Parathyroid adenoma (tissue), 2 donors: ENCODE results near the gene SLC46A1.

Source experiments
- H2AFZ ChIP-seq: fragments of 300-600 bp; sonication (generic); one replicate; pipeline ENCODE4 v1.7.0; 2017; ENCODE audit warnings: antibody characterized with exemption, mild to moderate bottlenecking
- H3K27ac ChIP-seq: fragments of 300-600 bp; sonication (generic); one replicate; pipeline ENCODE4 v1.7.0; 2017
- H3K27me3 ChIP-seq: fragments of 300-600 bp; sonication (generic); one replicate; pipeline ENCODE4 v1.7.0; 2017; ENCODE audit warnings: low read length; ENCODE audit not compliant: control insufficient read depth, insufficient read depth
- H3K36me3 ChIP-seq: fragments of 300-600 bp; sonication (generic); one replicate; pipeline ENCODE4 v1.7.0; 2017; ENCODE audit warnings: low read length; ENCODE audit not compliant: control insufficient read depth, insufficient read depth
- H3K4me1 ChIP-seq: fragments of 300-600 bp; sonication (generic); one replicate; pipeline ENCODE4 v1.7.0; 2017; ENCODE audit warnings: control low read depth
- H3K4me2 ChIP-seq: fragments of 300-600 bp; sonication (generic); one replicate; pipeline ENCODE4 v1.7.0; 2017; ENCODE audit warnings: low read length
- H3K4me3 ChIP-seq: fragments of 300-600 bp; sonication (generic); one replicate; pipeline ENCODE4 v1.7.0; 2017; ENCODE audit warnings: low read depth, low read length
- H3K79me2 ChIP-seq: fragments of 300-600 bp; sonication (generic); one replicate; pipeline ENCODE4 v1.7.0; 2017; ENCODE audit warnings: control low read depth
- H3K9ac ChIP-seq: fragments of 300-600 bp; sonication (generic); one replicate; pipeline ENCODE4 v1.7.0; 2017; ENCODE audit warnings: mild to moderate bottlenecking
- H3K9me3 ChIP-seq: fragments of 300-600 bp; sonication (generic); one replicate; pipeline ENCODE4 v1.7.0; 2017; ENCODE audit warnings: low read length; ENCODE audit not compliant: control insufficient read depth
- CTCF ChIP-seq: fragments of 300-600 bp; sonication (generic); IDR thresholded peaks from one replicate; pipeline ENCODE4 v1.7.0; 2017; ENCODE audit warnings: antibody characterized with exemption, mild to moderate bottlenecking
- donor health status: primary hyperparathyroidism.

SLC46A1 gene

GRCh38 chr17:28399808-28400207 is 6.2 kb downstream of the SLC46A1 start:
- Histone ChIP-seq H3K79me2 (no peaks in the 10 kb centered on the region), H3K4me3 (no peak overlapping the region), H3K9me3 (no peaks in the 10 kb centered on the region), H3K4me1 (peaks cover 7% of the 10 kb centered on the region), H3K27me3 (no peaks in the 10 kb centered on the region), H3K36me3 (no peaks in the 10 kb centered on the region), H3K9ac (no peak overlapping the region), H3K4me2 (no peak overlapping the region), H3K27ac (no peak overlapping the region), H2AFZ (no peak overlapping the region)
- TF ChIP-seq CTCF, result no peak

DNA sequence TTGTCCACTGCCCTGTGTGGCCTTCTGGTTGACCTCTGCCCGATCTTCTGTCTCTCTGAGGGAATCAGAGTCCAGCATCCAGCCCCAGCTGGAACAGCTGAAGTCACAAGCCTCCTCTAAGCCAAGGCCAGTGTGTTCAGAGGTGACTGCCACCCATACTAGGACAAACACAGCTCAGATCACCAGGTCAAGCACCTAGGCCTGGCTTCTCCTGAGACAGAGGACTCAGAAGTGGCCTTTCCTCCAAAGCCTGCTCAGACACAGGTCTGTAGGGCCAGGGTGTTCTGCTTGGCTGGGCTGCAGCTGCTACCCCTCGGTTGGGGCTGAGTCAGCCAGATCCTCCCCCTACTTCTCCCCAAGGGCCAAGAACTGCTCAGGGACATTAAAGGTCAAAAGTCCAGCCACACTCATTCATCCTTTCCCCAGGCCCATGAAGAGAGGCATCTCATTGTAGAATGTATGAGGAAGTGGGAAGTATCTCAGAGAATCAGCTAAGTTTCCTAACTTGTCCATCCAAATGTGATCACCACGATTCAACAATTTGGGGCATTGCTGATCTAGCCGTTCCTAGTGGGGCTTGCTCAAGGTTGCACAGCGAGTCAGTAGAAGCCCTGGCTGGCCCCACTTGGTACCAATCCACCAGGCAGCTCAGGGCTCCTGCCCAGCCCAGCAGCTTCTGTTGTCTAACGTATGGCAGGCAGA is 7.6 kb downstream of the SLC46A1 start:
- H3K9ac ChIP-seq, result no peak overlapping the region
- no peak overlapping the region for H3K4me2 ChIP-seq
- H3K9me3 ChIP-seq, result no peaks in the 10 kb centered on the region
- H3K4me3 ChIP-seq, result no peak overlapping the region
- no peak for TF ChIP-seq CTCF
- H3K4me1 ChIP-seq, result no peaks in the 10 kb centered on the region
- H3K27ac ChIP-seq, result no peak overlapping the region
- H3K27me3 ChIP-seq, result no peaks in the 10 kb centered on the region
- no peaks in the 10 kb centered on the region for H3K36me3 ChIP-seq
- no peaks in the 10 kb centered on the region for H3K79me2 ChIP-seq
- H2AFZ ChIP-seq, result no peak overlapping the region

DNA sequence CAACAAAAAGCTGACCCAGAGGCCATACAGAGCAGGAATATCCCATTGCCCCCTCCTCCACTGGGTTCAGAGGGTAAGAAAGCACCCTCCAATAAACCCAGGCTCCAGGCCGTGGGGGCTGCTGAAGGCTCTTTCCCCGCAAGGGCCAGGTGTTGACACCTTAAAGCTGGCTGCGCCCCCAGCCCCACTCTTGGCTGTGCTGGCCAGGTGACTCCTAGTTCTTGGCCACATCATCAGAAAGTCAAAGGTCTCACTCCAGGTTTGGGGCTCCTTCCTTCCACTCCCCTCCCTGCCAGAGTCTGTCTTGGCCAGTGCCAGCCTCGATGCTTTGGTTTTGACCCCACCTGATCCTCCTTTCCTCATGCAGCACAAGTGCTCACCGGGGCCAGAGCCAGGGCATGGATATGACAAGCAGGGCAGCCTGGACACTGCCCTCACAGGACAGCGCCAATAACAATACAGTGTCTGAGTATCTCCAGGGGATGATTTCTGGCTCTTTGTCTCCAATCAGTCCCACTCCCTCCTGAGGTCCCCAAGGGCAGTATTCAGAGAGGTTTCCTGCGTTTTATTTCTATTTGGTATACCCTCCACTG is 8.2 kb downstream of the SLC46A1 start:
- no peak overlapping the region for H3K4me2 ChIP-seq
- H3K4me3 ChIP-seq, result no peak overlapping the region
- no peak for TF ChIP-seq CTCF
- no peaks in the 10 kb centered on the region for H3K27me3 ChIP-seq
- no peaks in the 10 kb centered on the region for H3K4me1 ChIP-seq
- H3K9me3 ChIP-seq, result no peaks in the 10 kb centered on the region
- H2AFZ ChIP-seq, result no peak overlapping the region
- H3K27ac ChIP-seq, result no peak overlapping the region
- no peak overlapping the region for H3K9ac ChIP-seq
- H3K79me2 ChIP-seq, result no peaks in the 10 kb centered on the region
- H3K36me3 ChIP-seq, result no peaks in the 10 kb centered on the region

- Histone ChIP-seq H2AFZ (no peak overlapping the region), H3K27me3 (no peaks in the 10 kb centered on the region), H3K27ac (no peak overlapping the region), H3K4me2 (no peak overlapping the region), H3K9me3 (no peaks in the 10 kb centered on the region), H3K36me3 (no peaks in the 10 kb centered on the region), H3K4me3 (no peak overlapping the region), H3K9ac (no peak overlapping the region), H3K4me1 (no peaks in the 10 kb centered on the region), H3K79me2 (no peaks in the 10 kb centered on the region)
- TF ChIP-seq CTCF, result no peak
These were observed 8.7 kb downstream of the SLC46A1 start for GRCh38 chr17:28397275-28397674.
